B cell (primary cell): ENCODE data around the gene NTM. TPM values are rescaled to one million over a fixed set of nuclear protein-coding genes. Genes with fewer than 3 reads are reported as not detected.
A peak's percentile ranks its signal among the peaks of the same experiment; 100 is the strongest.

Experiments used
- ATAC-seq: fragments of 200-7000 bp; cut with Tn5 transposase; one replicate; pipeline ENCODE4 v1.10.0; 2021; ENCODE audit warnings: low read depth, mild to moderate bottlenecking, moderate number of reproducible peaks, moderate library complexity
- CTCF ChIA-PET: fragments of 350-600 bp; sonication (Branson Sonifier 250); formaldehyde crosslinking; loops from one replicate; lab custom pipeline; 2021; ENCODE audit warnings: antibody characterized with exemption, inconsistent platforms; lab: Charles Lee
- POLR2A ChIA-PET: fragments of 350-600 bp; sonication (Branson Sonifier 250); formaldehyde crosslinking; loops from one replicate; lab custom pipeline; 2021; ENCODE audit warnings: antibody characterized with exemption; lab: Charles Lee
- DNase-seq: peaks from one replicate; pipeline ENCODE4 v3.0.0; 2013
- H2AFZ ChIP-seq: 2 replicates; pipeline ENCODE4 v1.6.1; 2012; ENCODE audit warnings: mild to moderate bottlenecking, low read depth, low read length; ENCODE audit not compliant: insufficient read depth, poor library complexity, severe bottlenecking
- H3K27ac ChIP-seq, 2 donors: 1 replicate in 1 of 2; 2 replicates in 1 of 2; pipeline ENCODE4 v1.5.1; 2012 to 2013; ENCODE audit warnings: low read length in 2 of 2, mild to moderate bottlenecking in 2 of 2, moderate library complexity in 1 of 2
- H3K27me3 ChIP-seq, 4 experiments: fragments of 200-600 bp in 1 of 4; sonication (generic) in 1 of 4; replicated peaks in 1 of 4; 1 replicate in 2 of 4; 2 replicates in 2 of 4; pipeline versions ENCODE4 v1.6.1 to v1.7.0; 2013 to 2016; ENCODE audit warnings: low read length in 3 of 4, mild to moderate bottlenecking in 2 of 4, mixed read lengths in 1 of 4, moderate library complexity in 1 of 4; ENCODE audit not compliant: insufficient read depth in 4 of 4, control insufficient read depth in 3 of 4; ENCODE audit errors: control extremely low read depth in 1 of 4
- H3K36me3 ChIP-seq, 2 experiments: replicated peaks in 1 of 2; 1 replicate in 1 of 2; 2 replicates in 1 of 2; pipeline versions ENCODE4 v1.6.1 to v1.7.1; 2013; ENCODE audit warnings: low read length in 1 of 2; ENCODE audit not compliant: insufficient read depth in 2 of 2, control insufficient read depth in 1 of 2; ENCODE audit errors: control extremely low read depth in 1 of 2, extremely low read depth in 1 of 2
- H3K4me1 ChIP-seq, 2 donors: fragments of 200-600 bp in 1 of 2; sonication (generic) in 1 of 2; 1 replicate in 1 of 2; 2 replicates in 1 of 2; pipeline versions ENCODE4 v1.5.1 to v1.6.1; 2013 to 2017; ENCODE audit warnings: low read length in 2 of 2; ENCODE audit not compliant: control insufficient read depth in 2 of 2, insufficient read depth in 2 of 2
- H3K4me2 ChIP-seq: replicated peaks from 2 replicates; pipeline ENCODE3; 2012; ENCODE audit warnings: mild to moderate bottlenecking, low read depth, low read length; ENCODE audit not compliant: poor library complexity, severe bottlenecking
- H3K4me3 ChIP-seq, 5 experiments: fragments of 200-600 bp in 1 of 5; sonication (generic) in 1 of 5; 1 replicate in 3 of 5; 2 replicates in 2 of 5; pipeline versions ENCODE4 v1.5.1 to v1.7.0; 2011 to 2016; ENCODE audit warnings: low read length in 4 of 5, mild to moderate bottlenecking in 4 of 5, low read depth in 2 of 5, control low read depth in 1 of 5, moderate library complexity in 1 of 5; ENCODE audit not compliant: insufficient read depth in 1 of 5; ENCODE audit errors: control extremely low read depth in 1 of 5, extremely low read depth in 1 of 5
- H3K79me2 ChIP-seq: fragments of 200-600 bp; sonication (generic); one replicate; pipeline ENCODE4 v1.6.0; 2016; ENCODE audit warnings: low read length; ENCODE audit not compliant: control insufficient read depth, insufficient read depth
- H3K9ac ChIP-seq: fragments of 200-600 bp; sonication (generic); 2 replicates; pipeline ENCODE4 v1.6.1; 2017; ENCODE audit warnings: mild to moderate bottlenecking, low read length, moderate library complexity
- H3K9me3 ChIP-seq, 3 donors: one replicate each; pipeline versions ENCODE4 v1.6.1 to v1.7.1; 2013; ENCODE audit warnings: low read length in 2 of 3; ENCODE audit not compliant: control insufficient read depth in 2 of 3, insufficient read depth in 1 of 3; ENCODE audit errors: control extremely low read depth in 1 of 3
- H4K20me1 ChIP-seq: 2 replicates; pipeline ENCODE4 v1.6.0; 2012; ENCODE audit warnings: mild to moderate bottlenecking, low read length; ENCODE audit not compliant: insufficient read depth, control insufficient read depth, poor library complexity, severe bottlenecking
- H3K27ac Mint-ChIP-seq: one replicate; pipeline ENCODE4 v1.8.0; 2021; ENCODE audit warnings: mixed read lengths
- H3K27me3 Mint-ChIP-seq: one replicate; pipeline ENCODE4 v1.8.0; 2021; ENCODE audit warnings: mixed read lengths
- H3K4me1 Mint-ChIP-seq: one replicate; pipeline ENCODE4 v1.8.0; 2021; ENCODE audit warnings: mixed read lengths
- H3K4me3 Mint-ChIP-seq: one replicate; pipeline ENCODE4 v1.8.0; 2021; ENCODE audit warnings: mixed read lengths
- H3K9me3 Mint-ChIP-seq: one replicate; pipeline ENCODE4 v1.8.0; 2022; ENCODE audit warnings: mixed read lengths; ENCODE audit not compliant: insufficient read depth
- EZH2 ChIP-seq: IDR thresholded peaks from 2 replicates; pipeline ENCODE4 v1.6.1; 2012; ENCODE audit warnings: borderline replicate concordance, low read depth, mild to moderate bottlenecking, moderate library complexity, low read length; ENCODE audit not compliant: insufficient read depth, poor library complexity, severe bottlenecking
- WGBS: methylation state at CpG from one replicate; pipeline ENCODE4 v1.1.5; 2013; ENCODE audit warnings: missing lambda C conversion rate; ENCODE audit not compliant: insufficient coverage; 5-methylcytosine and 5-hydroxymethylcytosine counted together
- intact Hi-C: fragments of 100-400 bp; cut with micrococcal nuclease; formaldehyde crosslinking; loops from one replicate; pipeline ENCODE4 v1.10.0; 2022
- polyA plus RNA-seq: library from polyadenylated mRNA; depleted of rRNA; stranded (reverse); fragments of >200 nt; gene quantifications from 2 replicates; pipeline ENCODE4 v1.2.3, GENCODE V29; 2012
- total RNA-seq, 2 donors: library from RNA; stranded (reverse); fragments of 120-200 nt in 1 of 2; gene quantifications; 1 replicate in 1 of 2; 2 replicates in 1 of 2; pipeline versions ENCODE4 v1.2.3 to v1.2.4, GENCODE V29; 2013 to 2022
- TF ChIP-seq, protein P1 (sequence below): fragments of 200-600 bp; IDR thresholded peaks from one replicate; pipeline ENCODE4 v1.8.0; 2022; ENCODE audit warnings: antibody characterized with exemption, mild to moderate bottlenecking

Gene NTM
- total and polyA plus RNA-seq, 2 donors (not counting 1 experiment from before 2014, with no cell fraction given) = not detected

DNA sequence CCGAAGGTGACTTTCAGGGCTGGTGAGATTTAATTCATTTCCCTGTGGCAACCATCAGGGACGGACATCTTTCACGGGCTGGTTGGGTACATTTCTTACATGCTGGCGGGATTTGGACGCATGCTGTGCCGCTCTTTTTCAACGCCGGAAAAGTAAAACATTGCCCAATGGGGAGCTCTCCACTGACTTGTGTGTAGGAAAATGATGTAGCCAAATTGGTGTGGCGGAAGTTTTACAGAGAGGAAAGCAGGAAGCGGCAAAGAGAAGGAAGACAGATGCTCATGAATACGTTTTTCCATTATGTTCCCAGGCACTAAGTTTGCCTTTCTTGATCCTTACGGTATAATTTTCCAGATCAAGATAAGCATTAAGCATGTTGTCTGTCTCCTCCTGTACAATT is 375.8 kb downstream of the NTM start:
- no peak overlapping the region for H2AFZ ChIP-seq
- ATAC-seq = no peak
- CTCF ChIA-PET = interaction anchor here (1.7 kb wide), 1 partner anchor 8 kb away, joined by 4 read pairs; no protein-coding TSS in a partner anchor
- DNase-seq = no peak
- no peak overlapping the region for H3K4me2 ChIP-seq
- Mint-ChIP-seq H3K4me3 (no peak overlapping the region), H3K9me3 (no peaks in the 10 kb centered on the region), H3K27ac (no peak overlapping the region), H3K27me3 (no peaks in the 10 kb centered on the region), H3K4me1 (no peaks in the 10 kb centered on the region)
- H3K9me3 ChIP-seq = no peaks in the 10 kb centered on the region
- 91% methylated on average over 10 of the region's 12 CpGs for WGBS
- intact Hi-C loops = no loop called here
- no peaks in the 10 kb centered on the region for H3K36me3 ChIP-seq
- no peaks in the 10 kb centered on the region for H4K20me1 ChIP-seq
- no peak overlapping the region for H3K9ac ChIP-seq
- no peak overlapping the region for H3K27ac ChIP-seq
- TF ChIP-seq, protein P1, sequence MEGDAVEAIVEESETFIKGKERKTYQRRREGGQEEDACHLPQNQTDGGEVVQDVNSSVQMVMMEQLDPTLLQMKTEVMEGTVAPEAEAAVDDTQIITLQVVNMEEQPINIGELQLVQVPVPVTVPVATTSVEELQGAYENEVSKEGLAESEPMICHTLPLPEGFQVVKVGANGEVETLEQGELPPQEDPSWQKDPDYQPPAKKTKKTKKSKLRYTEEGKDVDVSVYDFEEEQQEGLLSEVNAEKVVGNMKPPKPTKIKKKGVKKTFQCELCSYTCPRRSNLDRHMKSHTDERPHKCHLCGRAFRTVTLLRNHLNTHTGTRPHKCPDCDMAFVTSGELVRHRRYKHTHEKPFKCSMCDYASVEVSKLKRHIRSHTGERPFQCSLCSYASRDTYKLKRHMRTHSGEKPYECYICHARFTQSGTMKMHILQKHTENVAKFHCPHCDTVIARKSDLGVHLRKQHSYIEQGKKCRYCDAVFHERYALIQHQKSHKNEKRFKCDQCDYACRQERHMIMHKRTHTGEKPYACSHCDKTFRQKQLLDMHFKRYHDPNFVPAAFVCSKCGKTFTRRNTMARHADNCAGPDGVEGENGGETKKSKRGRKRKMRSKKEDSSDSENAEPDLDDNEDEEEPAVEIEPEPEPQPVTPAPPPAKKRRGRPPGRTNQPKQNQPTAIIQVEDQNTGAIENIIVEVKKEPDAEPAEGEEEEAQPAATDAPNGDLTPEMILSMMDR = no peak
- no peak for TF ChIP-seq EZH2
- no peaks in the 10 kb centered on the region for H3K4me1 ChIP-seq
- H3K27me3 ChIP-seq = no peaks in the 10 kb centered on the region
- POLR2A ChIA-PET = no interaction called here
- H3K79me2 ChIP-seq = no peaks in the 10 kb centered on the region
- H3K4me3 ChIP-seq = no peak overlapping the region

- TF ChIP-seq, protein P1 = peak; percentile 42
- no peak for TF ChIP-seq EZH2
- Histone ChIP-seq H3K9ac (no peak overlapping the region), H3K79me2 (no peaks in the 10 kb centered on the region), H3K4me1 (no peaks in the 10 kb centered on the region), H2AFZ (no peak overlapping the region), H4K20me1 (no peaks in the 10 kb centered on the region), H3K27me3 (no peaks in the 10 kb centered on the region), H3K9me3 (no peaks in the 10 kb centered on the region), H3K4me2 (no peak overlapping the region), H3K36me3 (no peaks in the 10 kb centered on the region), H3K4me3 (no peak overlapping the region), H3K27ac (no peak overlapping the region)
- H3K27ac Mint-ChIP-seq = no peak overlapping the region
- no peak overlapping the region for H3K4me3 Mint-ChIP-seq
- ChIA-PET POLR2A (no interaction called here), CTCF (interaction anchor here (1.0 to 1.7 kb wide), 4 partner anchors 9 to 24 kb away, joined by 3 to 5 read pairs (median 4); no protein-coding TSS in a partner anchor)
- DNase-seq = no peak
- H3K4me1 Mint-ChIP-seq = no peaks in the 10 kb centered on the region
- intact Hi-C loops = no loop called here
- WGBS = 43% methylated on average over 7 of the region's 15 CpGs
- no peaks in the 10 kb centered on the region for H3K9me3 Mint-ChIP-seq
- ATAC-seq = no peak
- no peaks in the 10 kb centered on the region for H3K27me3 Mint-ChIP-seq
These were observed 378.0 kb downstream of the NTM start for GRCh38 chr11:131748151-131749050.
